BJ (cell line): ENCODE results near the gene CFAP100. TPM values are rescaled to one million over a fixed set of nuclear protein-coding genes. Genes with fewer than 3 reads are reported as not detected.

Experiments used
- CTCF ChIA-PET: fragments of 350-600 bp; formaldehyde crosslinking; extraction: SDS; loops from one replicate; lab custom pipeline; 2021; ENCODE audit warnings: antibody characterized with exemption, inconsistent platforms; lab: Yijun Ruan, JAX
- POLR2A ChIA-PET: fragments of 300-600 bp; sonication (Branson Sonifier 250); formaldehyde crosslinking; extraction: SDS; loops from one replicate; lab custom pipeline; 2021; ENCODE audit warnings: antibody characterized with exemption; lab: Charles Lee
- DNase-seq: peaks from one replicate; pipeline ENCODE4 v3.0.0-alpha.2; 2011; ENCODE audit warnings: low read depth
- H3K27me3 ChIP-seq: 2 replicates; pipeline ENCODE4 v1.6.0; 2011; ENCODE audit warnings: low read length; ENCODE audit not compliant: control insufficient read depth, insufficient read depth
- H3K36me3 ChIP-seq: 2 replicates; pipeline ENCODE4 v1.5.1; 2011; ENCODE audit warnings: low read length; ENCODE audit not compliant: control insufficient read depth, insufficient read depth
- H3K4me3 ChIP-seq: 2 replicates; pipeline ENCODE4 v1.5.1; 2011; ENCODE audit warnings: low read depth, mild to moderate bottlenecking, control low read depth, low read length
- polyA plus RNA-seq: library from polyadenylated mRNA; depleted of rRNA; stranded (reverse); fragments of >200 nt; gene quantifications from 2 replicates; pipeline ENCODE4 v1.2.3, GENCODE V29; 2011
- TF ChIP-seq, protein P1 (sequence below): IDR thresholded peaks from 2 replicates; pipeline ENCODE4 v1.5.1; 2011; ENCODE audit warnings: low read depth, mild to moderate bottlenecking, control low read depth, inconsistent platforms, low read length, moderate library complexity; ENCODE audit not compliant: insufficient read depth

The CFAP100 gene
- polyA plus RNA-seq, 1 experiment, result not detected

DNA sequence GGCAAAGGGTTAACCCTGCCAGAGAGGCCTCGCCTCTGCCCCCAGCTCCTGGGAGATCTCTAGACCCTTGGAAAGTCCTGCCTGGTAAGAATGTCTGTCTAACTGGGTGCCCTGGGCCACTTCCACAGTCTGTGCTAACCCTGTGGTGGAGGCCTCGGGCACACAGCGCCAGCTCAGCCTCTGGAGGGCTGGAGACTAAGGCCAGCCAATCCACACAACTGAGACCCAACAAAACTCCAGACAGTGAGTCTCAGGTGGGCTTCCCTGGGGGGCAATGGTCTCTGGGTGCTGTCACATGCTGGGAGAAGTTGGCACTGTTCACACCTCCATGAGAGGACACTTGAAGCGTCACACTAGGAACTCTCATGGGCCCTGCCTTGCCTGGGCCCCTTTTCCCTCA is 61.5 kb downstream of the CFAP100 start:
- POLR2A ChIA-PET, result no interaction called here
- H3K27me3 ChIP-seq, result no peaks in the 10 kb centered on the region
- CTCF ChIA-PET, result no interaction called here
- H3K36me3 ChIP-seq, result peaks cover 22% of the 10 kb centered on the region
- TF ChIP-seq, protein P1, sequence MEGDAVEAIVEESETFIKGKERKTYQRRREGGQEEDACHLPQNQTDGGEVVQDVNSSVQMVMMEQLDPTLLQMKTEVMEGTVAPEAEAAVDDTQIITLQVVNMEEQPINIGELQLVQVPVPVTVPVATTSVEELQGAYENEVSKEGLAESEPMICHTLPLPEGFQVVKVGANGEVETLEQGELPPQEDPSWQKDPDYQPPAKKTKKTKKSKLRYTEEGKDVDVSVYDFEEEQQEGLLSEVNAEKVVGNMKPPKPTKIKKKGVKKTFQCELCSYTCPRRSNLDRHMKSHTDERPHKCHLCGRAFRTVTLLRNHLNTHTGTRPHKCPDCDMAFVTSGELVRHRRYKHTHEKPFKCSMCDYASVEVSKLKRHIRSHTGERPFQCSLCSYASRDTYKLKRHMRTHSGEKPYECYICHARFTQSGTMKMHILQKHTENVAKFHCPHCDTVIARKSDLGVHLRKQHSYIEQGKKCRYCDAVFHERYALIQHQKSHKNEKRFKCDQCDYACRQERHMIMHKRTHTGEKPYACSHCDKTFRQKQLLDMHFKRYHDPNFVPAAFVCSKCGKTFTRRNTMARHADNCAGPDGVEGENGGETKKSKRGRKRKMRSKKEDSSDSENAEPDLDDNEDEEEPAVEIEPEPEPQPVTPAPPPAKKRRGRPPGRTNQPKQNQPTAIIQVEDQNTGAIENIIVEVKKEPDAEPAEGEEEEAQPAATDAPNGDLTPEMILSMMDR, result no peak
- no peak for DNase-seq
- H3K4me3 ChIP-seq, result no peak overlapping the region

DNA sequence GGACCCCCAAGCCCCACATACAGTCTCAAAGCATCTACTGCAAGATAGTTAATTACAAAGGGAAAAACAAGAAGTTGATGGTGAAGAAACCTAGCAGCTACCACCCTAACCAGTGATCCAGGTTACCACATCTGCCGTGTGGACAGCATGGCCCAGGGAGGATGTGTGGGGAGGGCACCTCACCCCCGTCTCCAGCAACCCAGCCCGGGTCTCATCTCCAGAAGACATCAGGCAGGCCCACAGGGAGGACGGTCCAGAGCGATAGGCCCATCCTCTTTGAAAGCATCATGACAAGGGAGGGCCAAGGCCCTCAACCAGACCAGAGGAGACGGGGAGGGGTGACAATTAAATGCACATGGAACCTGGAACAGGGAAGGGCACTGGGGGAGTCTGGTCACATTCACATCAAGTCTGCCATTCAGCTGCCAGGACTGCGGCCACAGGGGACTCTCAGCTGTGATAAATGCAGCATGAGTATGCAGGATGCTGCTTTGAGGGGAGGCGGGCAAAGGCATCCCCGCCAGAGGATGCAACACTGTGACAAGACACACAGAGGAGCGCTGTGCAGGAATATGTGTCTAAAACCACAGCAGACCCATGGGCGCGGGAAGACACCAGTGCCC is 62.2 kb downstream of the CFAP100 start:
- POLR2A ChIA-PET, result interaction anchor here (0.7 kb wide), 1 partner anchor 11 kb away, joined by 3 read pairs; no protein-coding TSS in a partner anchor

DNA sequence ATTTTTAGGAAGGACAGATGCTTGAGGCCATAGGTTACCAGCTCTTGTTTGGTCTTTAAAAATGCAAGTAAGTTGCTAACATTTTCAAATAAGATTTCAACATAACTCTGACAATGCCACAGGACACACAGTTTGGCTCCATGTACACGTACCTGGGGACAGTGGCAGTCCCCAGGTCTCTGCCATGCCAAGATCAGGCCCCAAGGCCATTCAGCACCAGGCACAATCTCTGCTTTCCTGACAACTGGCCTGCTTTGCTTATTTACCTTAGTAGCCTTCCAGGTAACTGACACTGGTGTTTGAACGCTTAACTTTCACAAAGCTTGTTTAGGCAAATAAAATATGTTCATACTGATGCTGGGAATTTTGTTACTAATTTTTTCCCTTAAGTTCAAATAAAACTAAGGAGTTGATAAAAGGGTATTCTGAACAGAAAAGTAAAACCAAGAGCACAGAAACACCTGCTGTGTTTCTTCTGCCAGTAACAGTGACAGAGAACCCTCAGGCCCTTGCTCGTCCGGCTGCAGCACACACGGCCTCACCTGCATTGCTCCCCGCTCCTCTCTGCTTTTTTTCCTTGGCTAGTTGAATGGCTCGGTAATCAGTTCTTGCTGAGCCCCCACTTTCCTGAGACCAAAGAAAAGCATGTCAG is 64.5 kb downstream of the CFAP100 start:
- ChIA-PET CTCF (interaction anchor here (1.5 kb wide), 1 partner anchor 15 kb away, joined by 3 read pairs; no protein-coding TSS in a partner anchor), POLR2A (no interaction called here)
- no peak overlapping the region for H3K4me3 ChIP-seq
- peaks cover 35% of the 10 kb centered on the region for H3K36me3 ChIP-seq
- no peaks in the 10 kb centered on the region for H3K27me3 ChIP-seq
- TF ChIP-seq, protein P1, result no peak
- no peak for DNase-seq

More for the DNA sequence above, 62.2 kb downstream of the CFAP100 start:
- CTCF ChIA-PET, result no interaction called here
- Histone ChIP-seq H3K36me3 (peaks cover 27% of the 10 kb centered on the region), H3K27me3 (no peaks in the 10 kb centered on the region), H3K4me3 (no peak overlapping the region)
- TF ChIP-seq, protein P1, result no peak
- DNase-seq, result no peak

DNA sequence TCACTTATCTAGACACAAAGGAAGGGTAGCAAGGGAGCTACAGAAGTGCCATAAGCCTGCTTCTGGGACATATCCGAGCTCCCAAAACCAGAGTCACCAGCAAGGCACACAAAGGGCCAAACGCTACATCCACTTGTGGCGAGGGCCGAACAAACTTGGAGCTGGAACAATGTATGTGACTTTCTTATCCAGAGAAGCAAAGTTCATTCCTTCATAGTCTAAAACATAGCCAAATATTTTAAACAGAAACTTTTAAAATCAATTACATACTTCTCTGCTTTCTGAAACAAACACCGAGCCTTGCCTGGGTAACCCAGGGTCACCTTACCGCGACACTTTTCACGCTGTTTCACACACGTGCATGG is 65.0 kb downstream of the CFAP100 start:
- Histone ChIP-seq H3K4me3 (no peak overlapping the region), H3K36me3 (peaks cover 40% of the 10 kb centered on the region), H3K27me3 (no peaks in the 10 kb centered on the region)
- DNase-seq, result no peak
- ChIA-PET POLR2A (no interaction called here), CTCF (interaction anchor here (1.5 kb wide), 1 partner anchor 15 kb away, joined by 3 read pairs; no protein-coding TSS in a partner anchor)
- TF ChIP-seq, protein P1, result no peak

DNA sequence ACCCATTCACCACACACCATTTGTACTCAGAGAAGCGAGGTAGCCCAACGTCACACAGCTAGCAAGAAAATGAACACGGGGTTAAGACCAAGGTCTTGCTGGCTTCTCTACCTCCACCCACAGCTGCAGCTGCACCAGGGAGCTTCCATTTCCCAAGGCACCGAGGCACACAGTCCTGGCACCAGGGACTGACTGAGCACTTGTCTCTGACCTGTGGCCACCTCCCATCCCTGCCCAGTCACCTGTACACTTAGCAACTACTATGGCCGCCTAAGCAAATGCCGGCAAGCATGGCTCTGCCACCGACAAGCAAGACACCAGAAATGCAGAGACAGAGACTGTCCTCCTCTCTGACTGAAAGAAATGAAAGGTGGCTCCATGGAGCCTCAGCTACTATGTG is 65.7 kb downstream of the CFAP100 start:
- POLR2A ChIA-PET, result no interaction called here
- Histone ChIP-seq H3K36me3 (peaks cover 46% of the 10 kb centered on the region), H3K27me3 (no peaks in the 10 kb centered on the region), H3K4me3 (no peak overlapping the region)
- TF ChIP-seq, protein P1, result no peak
- no peak for DNase-seq
- CTCF ChIA-PET, result interaction anchor here (1.5 kb wide), 1 partner anchor 14 kb away, joined by 3 read pairs; no protein-coding TSS in a partner anchor
